Fibroblast of upper back skin (primary cell): ENCODE measurements around the gene A3GALT2.

ENCODE experiments used
- DNase-seq: peaks from one replicate; pipeline ENCODE4 v3.0.0-alpha.2; 2013

Gene A3GALT2

GRCh38 chr1:33269621-33270020 lies 51.3 kb downstream of the A3GALT2 start:
- DNase-seq: no peak

- DNase-seq: no peak
These were observed 51.8 kb downstream of the A3GALT2 start for GRCh38 chr1:33268927-33269610.

- no peak for DNase-seq
These were observed 52.4 kb downstream of the A3GALT2 start for GRCh38 chr1:33268457-33268856.

- no peak for DNase-seq
These were observed 53.3 kb downstream of the A3GALT2 start for GRCh38 chr1:33267468-33268205.

- no peak for DNase-seq
These were observed 54.1 kb downstream of the A3GALT2 start for GRCh38 chr1:33266766-33267165.

- DNase-seq: no peak
These were observed 54.9 kb downstream of the A3GALT2 start for GRCh38 chr1:33265780-33266605.

- no peak for DNase-seq
These were observed 56.9 kb downstream of the A3GALT2 start for GRCh38 chr1:33263890-33264504.

- DNase-seq: no peak
These were observed 59.6 kb downstream of the A3GALT2 start for GRCh38 chr1:33261344-33261743.

- no peak for DNase-seq
These were observed 60.5 kb downstream of the A3GALT2 start for GRCh38 chr1:33260439-33260838.

- no peak for DNase-seq
These were observed 61.0 kb downstream of the A3GALT2 start for GRCh38 chr1:33259879-33260278.

- no peak for DNase-seq
These were observed 62.1 kb downstream of the A3GALT2 start for GRCh38 chr1:33258788-33259274.

GRCh38 chr1:33257772-33258712 lies 62.9 kb downstream of the A3GALT2 start:
- no peak for DNase-seq

- peak; percentile 43 for DNase-seq
These were observed 63.6 kb downstream of the A3GALT2 start for GRCh38 chr1:33257207-33257771.
